Neural crest cell (in vitro differentiated cells): Measurements from ENCODE around the gene FGF6. TPM values are rescaled to one million over a fixed set of nuclear protein-coding genes. Genes with fewer than 3 reads are reported as not detected.

ENCODE experiments used
- DNase-seq: peaks from one replicate; pipeline ENCODE4 v3.0.0; 2021; ENCODE audit warnings: low read depth, mixed read lengths, low spot score
- H3K27ac Mint-ChIP-seq: one replicate; pipeline ENCODE4 v1.8.0; 2021; ENCODE audit warnings: mild to moderate bottlenecking, mixed read lengths; ENCODE audit not compliant: unreplicated experiment
- H3K27me3 Mint-ChIP-seq: 2 replicates; pipeline ENCODE4 v1.8.0; 2021; ENCODE audit warnings: low read depth, mild to moderate bottlenecking, mixed read lengths
- H3K36me3 Mint-ChIP-seq: 2 replicates; pipeline ENCODE4 v1.8.0; 2021; ENCODE audit warnings: low read depth, mild to moderate bottlenecking, mixed read lengths
- H3K4me1 Mint-ChIP-seq: 2 replicates; pipeline ENCODE4 v1.8.0; 2021; ENCODE audit warnings: mixed read lengths
- H3K4me3 Mint-ChIP-seq: one replicate; pipeline ENCODE4 v1.8.0; 2021; ENCODE audit warnings: mild to moderate bottlenecking, mixed read lengths
- H3K9me3 Mint-ChIP-seq: 2 replicates; pipeline ENCODE4 v1.8.0; 2021; ENCODE audit warnings: mixed read lengths
- total RNA-seq: library from RNA; stranded (reverse); gene quantifications from 2 replicates; pipeline ENCODE4 v1.2.1, GENCODE V29; 2021
- TF ChIP-seq, protein P1 (sequence below): fragments of 200-600 bp; sonication (generic); conservative IDR thresholded peaks from 2 replicates; pipeline ENCODE4 v1.5.0; 2021; ENCODE audit warnings: antibody characterized with exemption, mild to moderate bottlenecking

The FGF6 gene
- total RNA-seq, 1 donor from 2014 or later, result not detected

DNA sequence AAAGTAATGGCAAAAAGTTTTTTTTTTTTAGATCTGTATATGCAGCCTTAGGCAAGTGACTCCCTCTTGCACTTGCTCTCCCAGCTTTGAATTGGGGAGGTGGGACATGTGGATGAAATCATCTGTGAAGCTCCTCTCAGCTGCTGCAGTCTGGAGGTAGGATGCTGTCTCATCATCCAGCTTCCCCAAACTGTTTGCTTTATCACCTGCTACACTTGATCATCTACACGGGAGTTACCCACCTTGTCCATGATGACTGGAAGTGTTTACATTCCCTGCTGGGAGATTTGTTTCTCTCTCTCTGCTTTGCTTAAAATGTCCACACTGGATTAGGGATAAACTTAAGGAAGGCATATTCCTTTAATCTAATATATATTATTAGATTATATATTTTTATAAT lies 57.6 kb downstream of the FGF6 start:
- H3K27ac Mint-ChIP-seq, result no peak overlapping the region
- TF ChIP-seq, protein P1, sequence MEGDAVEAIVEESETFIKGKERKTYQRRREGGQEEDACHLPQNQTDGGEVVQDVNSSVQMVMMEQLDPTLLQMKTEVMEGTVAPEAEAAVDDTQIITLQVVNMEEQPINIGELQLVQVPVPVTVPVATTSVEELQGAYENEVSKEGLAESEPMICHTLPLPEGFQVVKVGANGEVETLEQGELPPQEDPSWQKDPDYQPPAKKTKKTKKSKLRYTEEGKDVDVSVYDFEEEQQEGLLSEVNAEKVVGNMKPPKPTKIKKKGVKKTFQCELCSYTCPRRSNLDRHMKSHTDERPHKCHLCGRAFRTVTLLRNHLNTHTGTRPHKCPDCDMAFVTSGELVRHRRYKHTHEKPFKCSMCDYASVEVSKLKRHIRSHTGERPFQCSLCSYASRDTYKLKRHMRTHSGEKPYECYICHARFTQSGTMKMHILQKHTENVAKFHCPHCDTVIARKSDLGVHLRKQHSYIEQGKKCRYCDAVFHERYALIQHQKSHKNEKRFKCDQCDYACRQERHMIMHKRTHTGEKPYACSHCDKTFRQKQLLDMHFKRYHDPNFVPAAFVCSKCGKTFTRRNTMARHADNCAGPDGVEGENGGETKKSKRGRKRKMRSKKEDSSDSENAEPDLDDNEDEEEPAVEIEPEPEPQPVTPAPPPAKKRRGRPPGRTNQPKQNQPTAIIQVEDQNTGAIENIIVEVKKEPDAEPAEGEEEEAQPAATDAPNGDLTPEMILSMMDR, result no peak
- no peak overlapping the region for H3K4me3 Mint-ChIP-seq
- no peaks in the 10 kb centered on the region for H3K4me1 Mint-ChIP-seq
- H3K27me3 Mint-ChIP-seq, result no peaks in the 10 kb centered on the region
- DNase-seq, result no peak
- no peaks in the 10 kb centered on the region for H3K36me3 Mint-ChIP-seq
- no peaks in the 10 kb centered on the region for H3K9me3 Mint-ChIP-seq

DNA sequence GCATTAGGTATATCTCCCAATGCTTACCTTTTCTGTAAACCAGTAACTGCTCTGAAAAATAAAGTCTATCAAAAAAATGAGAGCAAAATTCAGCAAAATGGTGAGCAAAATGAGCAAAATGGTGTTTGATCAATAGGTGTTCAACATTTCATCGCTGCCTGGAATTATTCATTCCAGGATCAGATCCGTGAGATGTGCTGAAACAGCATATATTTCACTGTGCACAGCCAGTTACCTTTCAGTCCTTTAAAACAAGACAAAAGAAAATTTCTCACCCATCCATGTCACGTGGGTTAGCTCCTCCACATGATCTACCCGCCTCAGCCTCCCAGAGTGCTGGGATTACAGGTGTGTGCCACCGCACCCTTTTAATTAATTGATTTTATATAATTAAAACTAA lies 58.0 kb downstream of the FGF6 start:
- H3K4me3 Mint-ChIP-seq, result no peak overlapping the region
- no peaks in the 10 kb centered on the region for H3K9me3 Mint-ChIP-seq
- H3K4me1 Mint-ChIP-seq, result no peaks in the 10 kb centered on the region
- TF ChIP-seq, protein P1, result no peak
- no peak overlapping the region for H3K27ac Mint-ChIP-seq
- no peak for DNase-seq
- peaks cover under 1% of the 10 kb centered on the region for H3K27me3 Mint-ChIP-seq
- H3K36me3 Mint-ChIP-seq, result no peaks in the 10 kb centered on the region

DNA sequence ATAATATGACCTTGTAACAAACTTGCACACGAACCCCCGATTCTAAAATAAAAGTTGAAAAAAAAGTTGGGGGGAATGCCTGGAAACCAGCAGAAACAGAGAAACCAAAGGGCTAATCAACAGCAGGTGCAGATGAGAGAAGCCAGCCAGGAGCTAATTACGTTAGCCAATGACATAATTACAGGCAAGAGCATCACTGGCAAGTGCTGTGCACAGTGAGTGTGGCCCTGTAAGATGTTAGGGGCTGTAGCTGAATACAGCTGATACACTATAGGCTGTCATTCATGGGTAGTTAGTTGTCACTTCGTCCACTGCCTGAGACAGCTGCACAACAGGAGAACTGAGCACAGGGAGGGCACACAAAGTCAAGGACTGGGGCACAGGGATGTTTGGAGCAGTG lies 58.8 kb downstream of the FGF6 start:
- H3K9me3 Mint-ChIP-seq, result no peaks in the 10 kb centered on the region
- no peak overlapping the region for H3K4me3 Mint-ChIP-seq
- H3K27me3 Mint-ChIP-seq, result peaks cover 4% of the 10 kb centered on the region
- no peak overlapping the region for H3K27ac Mint-ChIP-seq
- H3K36me3 Mint-ChIP-seq, result no peaks in the 10 kb centered on the region
- no peaks in the 10 kb centered on the region for H3K4me1 Mint-ChIP-seq
- no peak for DNase-seq
- TF ChIP-seq, protein P1, result no peak

Other genes starting within 250 kb of the FGF6 start
- gene CCND2, start 172.1 kb downstream of the FGF6 start, total RNA-seq, result 186 TPM in 2 replicates
- 15.4 and 18.1 TPM in 2 replicates for gene TIGAR, start 124.6 kb downstream of the FGF6 start, total RNA-seq
- gene FGF23, start 66.1 kb downstream of the FGF6 start, total RNA-seq, result 0.16 and 0.25 TPM in 2 replicates
- 48.2 and 49.0 TPM in 2 replicates for gene RAD51AP1, start 93.1 kb upstream of the FGF6 start, total RNA-seq
- gene DYRK4, start 116.4 kb upstream of the FGF6 start, total RNA-seq, result 43.1 and 44.9 TPM in 2 replicates
- gene AKAP3, start 203.2 kb upstream of the FGF6 start, total RNA-seq, result 2.8 and 3.5 TPM in 2 replicates
- gene NDUFA9, start 203.3 kb upstream of the FGF6 start, total RNA-seq, result 71.6 and 77.0 TPM in 2 replicates